NB4 (cell line): ENCODE results near the gene ZFAND3.

ENCODE experiments used
- CTCF ChIP-seq: IDR thresholded peaks from one replicate; pipeline ENCODE4 v1.5.1; 2012; ENCODE audit warnings: low read depth, low read length
- MAX ChIP-seq: IDR thresholded peaks from 2 replicates; pipeline ENCODE4 v1.6.1; 2011; ENCODE audit warnings: low read depth, low read length
- MYC ChIP-seq: IDR thresholded peaks from 2 replicates; pipeline ENCODE4 v1.6.1; 2011; ENCODE audit warnings: low read depth, low read length
- POLR2A ChIP-seq: IDR thresholded peaks from 2 replicates; pipeline ENCODE4 v1.6.1; 2011; ENCODE audit warnings: mild to moderate bottlenecking; ENCODE audit not compliant: insufficient read length; ENCODE audit errors: extremely low read depth

- TF ChIP-seq POLR2A (no peak), CTCF (no peak), MYC (no peak), MAX (no peak)
These were observed 223.8 kb downstream of the ZFAND3 start for GRCh38 chr6:38043259-38043753.
